H54 (cell line): ENCODE results near the gene GRPR.

Experiments used
- DNase-seq: peaks from one replicate; pipeline ENCODE4 v3.0.0; 2011; ENCODE audit warnings: low spot score, mixed read lengths; ENCODE audit not compliant: insufficient read length
- FAIRE-seq: peaks from 3 replicates; lab custom pipeline; 2011; peaks lifted over from hg19 to GRCh38; lab: Jason Lieb, UNC
- POLR2A ChIP-seq: IDR thresholded peaks from 2 replicates; pipeline ENCODE4 v1.6.1; 2011; ENCODE audit warnings: low read depth, mild to moderate bottlenecking, low read length

The GRPR gene

GRCh38 chrX:16123222-16123786 is at the start of gene GRPR:
GRPR (plus strand) TSS chrX:16123565; CDS start chrX:16123954, 389 bp downstream.
- no peak for TF ChIP-seq POLR2A
- peak; percentile 52 for FAIRE-seq
- peak; percentile 10 for DNase-seq

- FAIRE-seq = no peak
- no peak for TF ChIP-seq POLR2A
- DNase-seq = no peak
Observed at GRCh38 chrX:16075087-16075486, 48.3 kb upstream of the GRPR start.

GRCh38 chrX:16076834-16077233 is 46.5 kb upstream of the GRPR start:
- TF ChIP-seq POLR2A = no peak
- DNase-seq = no peak
- FAIRE-seq = no peak

GRCh38 chrX:16077811-16078210 is 45.6 kb upstream of the GRPR start:
- no peak for FAIRE-seq
- TF ChIP-seq POLR2A = no peak
- no peak for DNase-seq

GRCh38 chrX:16081357-16081756 is 42.0 kb upstream of the GRPR start:
- no peak for DNase-seq
- no peak for FAIRE-seq
- TF ChIP-seq POLR2A = no peak

GRCh38 chrX:16082470-16083085 is 40.8 kb upstream of the GRPR start:
- DNase-seq (no peak), FAIRE-seq (no peak)
- TF ChIP-seq POLR2A = no peak

- no peak for TF ChIP-seq POLR2A
- no peak for FAIRE-seq
- no peak for DNase-seq
Observed at GRCh38 chrX:16087076-16087475, 36.3 kb upstream of the GRPR start.

GRCh38 chrX:16089086-16089485 is 34.3 kb upstream of the GRPR start:
- DNase-seq (no peak), FAIRE-seq (no peak)
- TF ChIP-seq POLR2A = no peak

- no peak for TF ChIP-seq POLR2A
- DNase-seq = no peak
- FAIRE-seq = no peak
Observed at GRCh38 chrX:16096141-16096540, 27.2 kb upstream of the GRPR start.

- no peak for TF ChIP-seq POLR2A
- no peak for DNase-seq
- FAIRE-seq = no peak
Observed at GRCh38 chrX:16100673-16101072, 22.7 kb upstream of the GRPR start.

- TF ChIP-seq POLR2A = no peak
- DNase-seq = no peak
- FAIRE-seq = no peak
Observed at GRCh38 chrX:16101581-16101980, 21.8 kb upstream of the GRPR start.

- TF ChIP-seq POLR2A = no peak
- no peak for FAIRE-seq
- no peak for DNase-seq
Observed at GRCh38 chrX:16103625-16104024, 19.7 kb upstream of the GRPR start.

GRCh38 chrX:16112428-16112827 is 10.9 kb upstream of the GRPR start:
- TF ChIP-seq POLR2A = no peak

GRCh38 chrX:16113978-16114565 is 9.3 kb upstream of the GRPR start:
- DNase-seq = no peak
- no peak for FAIRE-seq
- TF ChIP-seq POLR2A = no peak

More at GRCh38 chrX:16112428-16112827, 10.9 kb upstream of the GRPR start:
- FAIRE-seq = no peak
- no peak for DNase-seq

- no peak for TF ChIP-seq POLR2A
- DNase-seq = no peak
- no peak for FAIRE-seq
Observed at GRCh38 chrX:16114611-16115010, 8.8 kb upstream of the GRPR start.
